Kidney epithelial cell (primary cell): ENCODE data around the gene MICAL3. TPM values are rescaled to one million over a fixed set of nuclear protein-coding genes. Genes with fewer than 3 reads are reported as not detected.

ENCODE experiments used
- DNase-seq: peaks from one replicate; pipeline ENCODE4 v3.0.0-alpha.2; 2010; ENCODE audit warnings: low read depth
- H3K27me3 ChIP-seq: 2 replicates; pipeline ENCODE4 v1.6.0; 2011; ENCODE audit warnings: low read length; ENCODE audit not compliant: control insufficient read depth, insufficient read depth
- H3K36me3 ChIP-seq: 2 replicates; pipeline ENCODE4 v1.5.1; 2011; ENCODE audit warnings: low read length; ENCODE audit not compliant: control insufficient read depth, insufficient read depth
- H3K4me3 ChIP-seq: 2 replicates; pipeline ENCODE4 v1.5.1; 2011; ENCODE audit warnings: low read depth, mild to moderate bottlenecking, control low read depth, low read length
- CTCF ChIP-seq: IDR thresholded peaks from 2 replicates; pipeline ENCODE4 v1.5.1; 2011; ENCODE audit warnings: mild to moderate bottlenecking, moderate library complexity, low read length, control low read depth, inconsistent platforms; ENCODE audit not compliant: insufficient read depth, poor library complexity, severe bottlenecking
- total RNA-seq: library from RNA; depleted of rRNA; stranded (reverse); fragments of >200 nt; gene quantifications from 2 replicates; pipeline ENCODE4 v1.2.3, GENCODE V29; 2015

MICAL3 gene
- total RNA-seq, 1 donor from 2014 or later = 38.9 TPM

GRCh38 chr22:18060646-18061620, 36.6 kb upstream of the MICAL3 start:
- Histone ChIP-seq H3K36me3 (no peaks in the 10 kb centered on the region), H3K4me3 (no peak overlapping the region), H3K27me3 (no peaks in the 10 kb centered on the region)
- no peak for TF ChIP-seq CTCF
- peak; percentile 93 for DNase-seq

GRCh38 chr22:18059991-18060390, 35.6 kb upstream of the MICAL3 start:
- no peak for DNase-seq
- Histone ChIP-seq H3K4me3 (no peak overlapping the region), H3K27me3 (no peaks in the 10 kb centered on the region), H3K36me3 (no peaks in the 10 kb centered on the region)
- TF ChIP-seq CTCF = no peak

GRCh38 chr22:18059473-18059872, 35.1 kb upstream of the MICAL3 start:
- no peaks in the 10 kb centered on the region for H3K27me3 ChIP-seq
- no peak for DNase-seq
- TF ChIP-seq CTCF = no peak
- H3K4me3 ChIP-seq = no peak overlapping the region
- H3K36me3 ChIP-seq = no peaks in the 10 kb centered on the region

GRCh38 chr22:18059094-18059417, 34.7 kb upstream of the MICAL3 start:
- Histone ChIP-seq H3K36me3 (no peaks in the 10 kb centered on the region), H3K27me3 (no peaks in the 10 kb centered on the region), H3K4me3 (no peak overlapping the region)
- no peak for TF ChIP-seq CTCF
- DNase-seq = no peak

- no peak for TF ChIP-seq CTCF
- H3K4me3 ChIP-seq = no peak overlapping the region
- H3K36me3 ChIP-seq = no peaks in the 10 kb centered on the region
- H3K27me3 ChIP-seq = no peaks in the 10 kb centered on the region
- DNase-seq = no peak
Observed at GRCh38 chr22:18058371-18059093, 34.2 kb upstream of the MICAL3 start.
